ENCODE data around the gene FLYWCH1. TPM values are rescaled to one million over a fixed set of nuclear protein-coding genes. Genes with fewer than 3 reads are reported as not detected.

The FLYWCH1 gene
- total and polyA plus RNA-seq, 9 of the 15 experiments (the other 6 are each of a cell fraction or from before 2014, with no cell fraction given), result 0.18 to 33.6 (median 11.3) TPM

GRCh38 chr16:2982402-2982801, 70.7 kb downstream of the FLYWCH1 start (continued):
- TF ChIP-seq ZBTB26 (CRISPR knock-in tag; IDR thresholded peaks at IDR 0.05) (0 out of 2 replicates have a peak, but pooled peaks have one; percentile 65), ATF4 (CRISPR knock-in tag; IDR thresholded peaks at IDR 0.05) (no peak), MXI1 (IDR thresholded peaks at IDR 0.05; ENCODE audit: low read depth, low read length) (no peak), NFIC (IDR thresholded peaks at IDR 0.05) (0 out of 2 replicates have a peak, but pooled peaks have one; percentile 9), ZNF197 (CRISPR knock-in tag; IDR thresholded peaks at IDR 0.05; ENCODE audit: low read depth) (no peak), ZFX (CRISPR knock-in tag; IDR thresholded peaks at IDR 0.05) (no peak), PHF20 (IDR thresholded peaks at IDR 0.05; ENCODE audit: partially characterized antibody) (no peak), ARNT (IDR thresholded peaks at IDR 0.05) (peak; percentile 32 to 56; a peak in 3 of 4 replicates), MBD1 (CRISPR knock-in tag; IDR thresholded peaks at IDR 0.05) (no peak), XRCC3 (IDR thresholded peaks at IDR 0.05) (no peak), ARID2 (IDR thresholded peaks at IDR 0.05) (0 out of 2 replicates have a peak, but pooled peaks have one; percentile 8), MED1 (CRISPR knock-in tag; IDR thresholded peaks at IDR 0.05; ENCODE audit: borderline replicate concordance) (no peak), TOE1 (IDR thresholded peaks at IDR 0.05; ENCODE audit: borderline replicate concordance) (no peak), TOE1 (CRISPR knock-in tag; IDR thresholded peaks at IDR 0.05; ENCODE audit: borderline replicate concordance, low read depth) (no peak), NCOA1 (IDR thresholded peaks at IDR 0.05; ENCODE audit: low read depth) (no peak), JUN (IDR thresholded peaks at IDR 0.05; ENCODE audit: borderline replicate concordance, low read depth, low read length) (no peak), JUN (CRISPR knock-in tag; IDR thresholded peaks at IDR 0.05; ENCODE audit: borderline replicate concordance) (no peak), NFATC3 (IDR thresholded peaks at IDR 0.05) (0 out of 2 replicates have a peak, but pooled peaks have one; percentile 36)
- TF ChIP-seq, protein P1, sequence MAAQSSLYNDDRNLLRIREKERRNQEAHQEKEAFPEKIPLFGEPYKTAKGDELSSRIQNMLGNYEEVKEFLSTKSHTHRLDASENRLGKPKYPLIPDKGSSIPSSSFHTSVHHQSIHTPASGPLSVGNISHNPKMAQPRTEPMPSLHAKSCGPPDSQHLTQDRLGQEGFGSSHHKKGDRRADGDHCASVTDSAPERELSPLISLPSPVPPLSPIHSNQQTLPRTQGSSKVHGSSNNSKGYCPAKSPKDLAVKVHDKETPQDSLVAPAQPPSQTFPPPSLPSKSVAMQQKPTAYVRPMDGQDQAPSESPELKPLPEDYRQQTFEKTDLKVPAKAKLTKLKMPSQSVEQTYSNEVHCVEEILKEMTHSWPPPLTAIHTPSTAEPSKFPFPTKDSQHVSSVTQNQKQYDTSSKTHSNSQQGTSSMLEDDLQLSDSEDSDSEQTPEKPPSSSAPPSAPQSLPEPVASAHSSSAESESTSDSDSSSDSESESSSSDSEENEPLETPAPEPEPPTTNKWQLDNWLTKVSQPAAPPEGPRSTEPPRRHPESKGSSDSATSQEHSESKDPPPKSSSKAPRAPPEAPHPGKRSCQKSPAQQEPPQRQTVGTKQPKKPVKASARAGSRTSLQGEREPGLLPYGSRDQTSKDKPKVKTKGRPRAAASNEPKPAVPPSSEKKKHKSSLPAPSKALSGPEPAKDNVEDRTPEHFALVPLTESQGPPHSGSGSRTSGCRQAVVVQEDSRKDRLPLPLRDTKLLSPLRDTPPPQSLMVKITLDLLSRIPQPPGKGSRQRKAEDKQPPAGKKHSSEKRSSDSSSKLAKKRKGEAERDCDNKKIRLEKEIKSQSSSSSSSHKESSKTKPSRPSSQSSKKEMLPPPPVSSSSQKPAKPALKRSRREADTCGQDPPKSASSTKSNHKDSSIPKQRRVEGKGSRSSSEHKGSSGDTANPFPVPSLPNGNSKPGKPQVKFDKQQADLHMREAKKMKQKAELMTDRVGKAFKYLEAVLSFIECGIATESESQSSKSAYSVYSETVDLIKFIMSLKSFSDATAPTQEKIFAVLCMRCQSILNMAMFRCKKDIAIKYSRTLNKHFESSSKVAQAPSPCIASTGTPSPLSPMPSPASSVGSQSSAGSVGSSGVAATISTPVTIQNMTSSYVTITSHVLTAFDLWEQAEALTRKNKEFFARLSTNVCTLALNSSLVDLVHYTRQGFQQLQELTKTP (IDR thresholded peaks at IDR 0.05; ENCODE audit: low read depth in 1 of 2, partially characterized antibody in 2 of 2), result no peak
- TF ChIP-seq, protein P2, sequence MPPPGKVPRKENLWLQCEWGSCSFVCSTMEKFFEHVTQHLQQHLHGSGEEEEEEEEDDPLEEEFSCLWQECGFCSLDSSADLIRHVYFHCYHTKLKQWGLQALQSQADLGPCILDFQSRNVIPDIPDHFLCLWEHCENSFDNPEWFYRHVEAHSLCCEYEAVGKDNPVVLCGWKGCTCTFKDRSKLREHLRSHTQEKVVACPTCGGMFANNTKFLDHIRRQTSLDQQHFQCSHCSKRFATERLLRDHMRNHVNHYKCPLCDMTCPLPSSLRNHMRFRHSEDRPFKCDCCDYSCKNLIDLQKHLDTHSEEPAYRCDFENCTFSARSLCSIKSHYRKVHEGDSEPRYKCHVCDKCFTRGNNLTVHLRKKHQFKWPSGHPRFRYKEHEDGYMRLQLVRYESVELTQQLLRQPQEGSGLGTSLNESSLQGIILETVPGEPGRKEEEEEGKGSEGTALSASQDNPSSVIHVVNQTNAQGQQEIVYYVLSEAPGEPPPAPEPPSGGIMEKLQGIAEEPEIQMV (tag; conservative IDR thresholded peaks at IDR 0.05; ENCODE audit: low read depth), result 0 out of 2 replicates have a peak, but pooled peaks have one; percentile 44

Data from K562 (cell line).